HepG2 (cell line): Measurements from ENCODE around the gene NKX1-1. TPM values are rescaled to one million over a fixed set of nuclear protein-coding genes. Genes with fewer than 3 reads are reported as not detected.

Source experiments
- ATAC-seq: fragments of 200-7000 bp; cut with Tn5 transposase; 3 replicates; pipeline ENCODE4 v1.9.1; 2020; ENCODE audit warnings: mild to moderate bottlenecking, moderate library complexity
- BruUV-seq: library from RNA; stranded (reverse); fragments of 400-500 nt; replicated peaks from 2 replicates; lab custom pipeline; 2021; lab: Mats Ljungman, UMichigan
- CTCF ChIA-PET: fragments of 300-600 bp; formaldehyde crosslinking; extraction: SDS; loops from one replicate; lab custom pipeline; 2021; ENCODE audit warnings: low total read pairs, inconsistent platforms, low intra/inter-chr PET ratio; lab: Yijun Ruan, JAX
- POLR2A ChIA-PET: fragments of 350-600 bp; sonication (Branson Sonifier 250); formaldehyde crosslinking; loops from one replicate; lab custom pipeline; 2020; ENCODE audit warnings: antibody characterized with exemption, inconsistent platforms; lab: Yijun Ruan, JAX
- DNase-seq: peaks from one replicate; pipeline ENCODE4 v3.0.0-alpha.2; 2015; ENCODE audit warnings: low spot score
- FAIRE-seq: peaks from 3 replicates; lab custom pipeline; 2011; peaks lifted over from hg19 to GRCh38; lab: Jason Lieb, UNC
- H2AFZ ChIP-seq: one replicate; pipeline ENCODE4 v1.6.1; 2011; ENCODE audit warnings: low read length, inconsistent platforms
- H3K27ac ChIP-seq: fragments of 300-600 bp; 3 replicates; pipeline ENCODE4 v1.8.0; 2011; ENCODE audit warnings: mixed run types, mild to moderate bottlenecking, mixed read lengths, low read length, inconsistent platforms; ENCODE audit not compliant: insufficient read depth; ENCODE audit errors: extremely low read length
- H3K27me3 ChIP-seq, 2 experiments: fragments of 200-600 bp in 1 of 2; 2 replicates in 1 of 2; 3 replicates in 1 of 2; pipeline versions ENCODE4 v1.6.0 to v1.8.0; 2011; ENCODE audit warnings: low read length in 2 of 2, mild to moderate bottlenecking in 2 of 2, moderate library complexity in 2 of 2, inconsistent platforms in 1 of 2; ENCODE audit not compliant: insufficient read depth in 2 of 2, control insufficient read depth in 1 of 2
- H3K36me3 ChIP-seq, 2 experiments: fragments of 200-600 bp in 1 of 2; replicated peaks in 1 of 2; 2 replicates in 1 of 2; 3 replicates in 1 of 2; pipeline versions ENCODE4 v1.5.1 to v1.8.0; 2011; ENCODE audit warnings: low read length in 2 of 2, inconsistent platforms in 1 of 2; ENCODE audit not compliant: insufficient read depth in 2 of 2, control insufficient read depth in 1 of 2
- H3K4me1 ChIP-seq: 2 replicates; pipeline ENCODE4 v1.5.1; 2012; ENCODE audit warnings: low read length, inconsistent platforms; ENCODE audit not compliant: insufficient read depth
- H3K4me2 ChIP-seq: 2 replicates; pipeline ENCODE4 v1.6.0; 2011; ENCODE audit warnings: low read depth, low read length, inconsistent platforms
- H3K4me3 ChIP-seq, 3 experiments: fragments of 200-600 bp in 1 of 3; sonication (generic), shearing (Covaris generic) in 1 of 3; replicated peaks in 1 of 3; 2 replicates each; pipeline ENCODE4 v1.5.1; 2011 to 2016; ENCODE audit warnings: low read length in 3 of 3, inconsistent platforms in 2 of 3, low read depth in 2 of 3, mild to moderate bottlenecking in 2 of 3, control low read depth in 1 of 3, mixed read lengths in 1 of 3; ENCODE audit not compliant: insufficient read depth in 1 of 3
- H3K79me2 ChIP-seq: one replicate; pipeline ENCODE4 v1.6.1; 2011; ENCODE audit warnings: low read length, inconsistent platforms; ENCODE audit not compliant: insufficient read depth
- H3K9ac ChIP-seq: 2 replicates; pipeline ENCODE4 v1.6.0; 2011; ENCODE audit warnings: mild to moderate bottlenecking, low read depth, low read length, inconsistent platforms; ENCODE audit not compliant: insufficient read depth
- H3K9me3 ChIP-seq: 2 replicates; pipeline ENCODE4 v1.5.1; 2012; ENCODE audit warnings: mild to moderate bottlenecking, low read length
- H4K20me1 ChIP-seq: 2 replicates; pipeline ENCODE4 v1.6.0; 2011; ENCODE audit warnings: inconsistent platforms, mild to moderate bottlenecking, low read length, moderate library complexity; ENCODE audit not compliant: insufficient read depth
- CREBL2 ChIP-seq: sonication (generic); formaldehyde crosslinking; IDR thresholded peaks from 2 replicates; pipeline ENCODE4 v1.8.1; 2023; ENCODE audit warnings: missing genetic modification reagents, mild to moderate bottlenecking, borderline replicate concordance
- IKZF4 ChIP-seq: sonication (generic); formaldehyde crosslinking; IDR thresholded peaks from 2 replicates; pipeline ENCODE4 v1.5.1; 2020; ENCODE audit warnings: borderline replicate concordance, mild to moderate bottlenecking, low read depth, missing genetic modification reagents; ENCODE audit errors: not compliant biosample characterization
- MED13 ChIP-seq: sonication (generic); formaldehyde crosslinking; IDR thresholded peaks from 2 replicates; pipeline ENCODE4 v1.5.0; 2020; ENCODE audit warnings: missing genetic modification reagents
- MXD3 ChIP-seq: IDR thresholded peaks from 2 replicates; pipeline ENCODE4 v1.6.1; 2016; ENCODE audit warnings: mild to moderate bottlenecking, missing biosample characterization, missing genetic modification reagents
- PPARG ChIP-seq: conservative IDR thresholded peaks from 2 replicates; pipeline ENCODE4 v1.6.1; 2016; ENCODE audit warnings: missing biosample characterization, missing genetic modification reagents
- ZIK1 ChIP-seq: sonication (generic); formaldehyde crosslinking; IDR thresholded peaks from 2 replicates; pipeline ENCODE4 v1.5.0; 2020; ENCODE audit warnings: mild to moderate bottlenecking, low read depth, missing genetic modification reagents, borderline replicate concordance
- ZNF230 ChIP-seq: sonication (generic); formaldehyde crosslinking; IDR thresholded peaks from 2 replicates; pipeline ENCODE4 v1.4.0; 2020; ENCODE audit warnings: mild to moderate bottlenecking, missing genetic modification reagents
- ZNF552 ChIP-seq: sonication (generic); formaldehyde crosslinking; IDR thresholded peaks from 2 replicates; pipeline ENCODE4 v1.9.0; 2022; ENCODE audit warnings: missing genetic modification reagents, mild to moderate bottlenecking, borderline replicate concordance
- ZNF629 ChIP-seq: sonication (generic); formaldehyde crosslinking; conservative IDR thresholded peaks from 2 replicates; pipeline ENCODE4 v1.5.0; 2020; ENCODE audit warnings: missing genetic modification reagents
- ZSCAN9 ChIP-seq: IDR thresholded peaks from 2 replicates; pipeline ENCODE4 v1.6.1; 2016; ENCODE audit warnings: borderline replicate concordance
- WGBS: methylation state at CpG from one replicate; pipeline ENCODE4 v1.1.6; 2017; ENCODE audit warnings: low lambda C conversion rate; 5-methylcytosine and 5-hydroxymethylcytosine counted together
- in situ Hi-C: cut with HindIII; loops from 2 replicates; pipeline ENCODE4 v1.10.0; 2017; ENCODE audit warnings: low pct_unique_long_range_greater_than_20kb; ENCODE audit not compliant: extremely low pct_ligation_motif_present
- intact Hi-C: fragments of 100-400 bp; cut with micrococcal nuclease; formaldehyde crosslinking; loops from one replicate; pipeline ENCODE4 v1.10.0; 2022; ENCODE audit not compliant: unreplicated experiment
- polyA plus RNA-seq, 8 experiments: library from polyadenylated mRNA; depleted of rRNA in 3 of 8; stranded (reverse) in 7 of 8; unstranded in 1 of 8; fragments of >200 nt; fragmentation: Illumina TruSeq in 4 of 8; extraction: Trizol in 4 of 8; gene quantifications; 2 replicates each; pipeline versions ENCODE4 v1.2.1 to v1.2.3, GENCODE V29; 2011 to 2016; ENCODE audit warnings: low read depth in 4 of 8, missing spikeins in 1 of 8, mixed read lengths in 1 of 8; ENCODE audit not compliant: insufficient read depth in 1 of 8
- total RNA-seq, 5 experiments: library from RNA; depleted of rRNA; stranded (reverse); fragments of >200 nt; fragmentation: Illumina TruSeq; extraction: Trizol; gene quantifications; 2 replicates each; pipeline ENCODE4 v1.2.3, GENCODE V29; 2016; ENCODE audit warnings: low read depth in 1 of 5
- TF ChIP-seq, protein P1 (sequence below), 2 experiments: sonication (generic) in 1 of 2; formaldehyde crosslinking in 1 of 2; IDR thresholded peaks; 2 replicates each; pipeline versions ENCODE4 v1.6.1 to v1.9.0; 2014 to 2022; ENCODE audit warnings: antibody characterized with exemption in 1 of 2, borderline replicate concordance in 1 of 2, inconsistent platforms in 1 of 2, low read depth in 1 of 2, missing genetic modification reagents in 1 of 2

The NKX1-1 gene
- total and polyA plus RNA-seq, 2 of the 13 experiments (the other 11 are each of a cell fraction or from before 2014, with no cell fraction given) = not detected

- FAIRE-seq = no peak
- ChIA-PET CTCF (no interaction called here), POLR2A (no interaction called here)
- no peak for DNase-seq
- no peak overlapping the region for H3K27ac ChIP-seq
- intact Hi-C loops = no loop called here
- H3K36me3 ChIP-seq = peaks cover 1 to 19% of the 10 kb centered on the region in 2 experiments; a peak in 2 of 5 replicates
- 0 out of 2 replicates have a peak, but pooled peaks cover 3% of the 10 kb centered on the region for H4K20me1 ChIP-seq
- BruUV-seq = no TSS peak
- ATAC-seq = no peak
- TF ChIP-seq IKZF4 (CRISPR knock-in tag) (no peak), ZNF629 (CRISPR knock-in tag) (no peak), CREBL2 (CRISPR knock-in tag) (no peak)
- H3K4me3 ChIP-seq = no peak overlapping the region
- no peak overlapping the region for H3K4me2 ChIP-seq
- no peak overlapping the region for H2AFZ ChIP-seq
- WGBS = 98% methylated on average over 6 of the region's 13 CpGs
- H3K9me3 ChIP-seq = no peaks in the 10 kb centered on the region
- in situ Hi-C loops = no loop called here
- H3K27me3 ChIP-seq = no peaks in the 10 kb centered on the region
- H3K4me1 ChIP-seq = peaks cover 15% of the 10 kb centered on the region
- no peaks in the 10 kb centered on the region for H3K79me2 ChIP-seq
- H3K9ac ChIP-seq = no peak overlapping the region
Observed at GRCh38 chr4:1364748-1365147, 41.5 kb downstream of the NKX1-1 start.

- H3K4me2 ChIP-seq = no peak overlapping the region
- in situ Hi-C loops (no loop called here), intact Hi-C loops (no loop called here)
- H4K20me1 ChIP-seq = 0 out of 2 replicates have a peak, but pooled peaks cover 3% of the 10 kb centered on the region
- no peaks in the 10 kb centered on the region for H3K27me3 ChIP-seq
- no TSS peak for BruUV-seq
- no peaks in the 10 kb centered on the region for H3K9me3 ChIP-seq
- ChIA-PET POLR2A (no interaction called here), CTCF (no interaction called here)
- no peak overlapping the region for H3K27ac ChIP-seq
- H3K36me3 ChIP-seq = peaks cover 1 to 19% of the 10 kb centered on the region in 2 experiments; a peak in 2 of 5 replicates
- 97% methylated on average over 4 of the region's 18 CpGs for WGBS
- FAIRE-seq (no peak), ATAC-seq (no peak), DNase-seq (no peak)
- no peak overlapping the region for H3K4me3 ChIP-seq
- H3K9ac ChIP-seq = no peak overlapping the region
- no peaks in the 10 kb centered on the region for H3K79me2 ChIP-seq
- H3K4me1 ChIP-seq = peaks cover 16% of the 10 kb centered on the region
- no peak overlapping the region for H2AFZ ChIP-seq
- TF ChIP-seq ZIK1 = no peak
- TF ChIP-seq ZNF552 (CRISPR knock-in tag) = no peak
- TF ChIP-seq PPARG (CRISPR knock-in tag) = no peak
- TF ChIP-seq ZNF230 (CRISPR knock-in tag) = no peak
- no peak for TF ChIP-seq ZSCAN9 (CRISPR knock-in tag)
- TF ChIP-seq MED13 = no peak
- TF ChIP-seq, protein P1, sequence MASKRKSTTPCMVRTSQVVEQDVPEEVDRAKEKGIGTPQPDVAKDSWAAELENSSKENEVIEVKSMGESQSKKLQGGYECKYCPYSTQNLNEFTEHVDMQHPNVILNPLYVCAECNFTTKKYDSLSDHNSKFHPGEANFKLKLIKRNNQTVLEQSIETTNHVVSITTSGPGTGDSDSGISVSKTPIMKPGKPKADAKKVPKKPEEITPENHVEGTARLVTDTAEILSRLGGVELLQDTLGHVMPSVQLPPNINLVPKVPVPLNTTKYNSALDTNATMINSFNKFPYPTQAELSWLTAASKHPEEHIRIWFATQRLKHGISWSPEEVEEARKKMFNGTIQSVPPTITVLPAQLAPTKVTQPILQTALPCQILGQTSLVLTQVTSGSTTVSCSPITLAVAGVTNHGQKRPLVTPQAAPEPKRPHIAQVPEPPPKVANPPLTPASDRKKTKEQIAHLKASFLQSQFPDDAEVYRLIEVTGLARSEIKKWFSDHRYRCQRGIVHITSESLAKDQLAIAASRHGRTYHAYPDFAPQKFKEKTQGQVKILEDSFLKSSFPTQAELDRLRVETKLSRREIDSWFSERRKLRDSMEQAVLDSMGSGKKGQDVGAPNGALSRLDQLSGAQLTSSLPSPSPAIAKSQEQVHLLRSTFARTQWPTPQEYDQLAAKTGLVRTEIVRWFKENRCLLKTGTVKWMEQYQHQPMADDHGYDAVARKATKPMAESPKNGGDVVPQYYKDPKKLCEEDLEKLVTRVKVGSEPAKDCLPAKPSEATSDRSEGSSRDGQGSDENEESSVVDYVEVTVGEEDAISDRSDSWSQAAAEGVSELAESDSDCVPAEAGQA (IDR thresholded peaks at IDR 0.05; ENCODE audit: low read depth) = no peak
- TF ChIP-seq, protein P1 (CRISPR knock-in tag; IDR thresholded peaks at IDR 0.05; ENCODE audit: borderline replicate concordance) = no peak
- TF ChIP-seq MXD3 (CRISPR knock-in tag) = no peak
Observed at GRCh38 chr4:1364217-1364616, 42.0 kb downstream of the NKX1-1 start.
